Right atrium auricular region (tissue), 2 donors: ENCODE measurements around the gene POU6F2. TPM values are rescaled to one million over a fixed set of nuclear protein-coding genes. Genes with fewer than 3 reads are reported as not detected.
A peak's percentile ranks its signal among the peaks of the same experiment; 100 is the strongest.

ENCODE experiments used
- DNase-seq: peaks from one replicate; pipeline ENCODE4 v3.0.0-alpha.2; 2019; ENCODE audit warnings: low spot score
- H3K27ac ChIP-seq, 2 donors: fragments of 200-600 bp; sonication (generic); 1 replicate in 1 of 2; 2 replicates in 1 of 2; pipeline ENCODE4 v1.5.1; 2016 to 2019
- H3K27me3 ChIP-seq, 2 donors: fragments of 200-600 bp; sonication (generic); one replicate each; pipeline versions ENCODE4 v1.5.1 to v1.6.0; 2017 to 2019
- H3K36me3 ChIP-seq: fragments of 200-600 bp; sonication (generic); one replicate; pipeline ENCODE4 v1.5.1; 2016
- H3K4me1 ChIP-seq, 2 donors: fragments of 200-600 bp; sonication (generic); one replicate each; pipeline versions ENCODE4 v1.5.1 to v1.6.0; 2017 to 2019
- H3K4me3 ChIP-seq, 2 donors: fragments of 200-600 bp; sonication (generic); 1 replicate in 1 of 2; 2 replicates in 1 of 2; pipeline ENCODE4 v1.5.1; 2017 to 2019; ENCODE audit warnings: mild to moderate bottlenecking in 1 of 2, moderate library complexity in 1 of 2
- H3K9me3 ChIP-seq, 2 donors: fragments of 200-600 bp; sonication (generic); one replicate each; pipeline ENCODE4 v1.5.1; 2019
- total RNA-seq, 2 donors: library from RNA; depleted of rRNA; stranded (reverse); fragments of >200 nt; gene quantifications; one replicate each; pipeline ENCODE4 v1.1.0, GENCODE V29; 2016
- TF ChIP-seq, protein P1 (sequence below), 2 donors: fragments of 200-600 bp; sonication (generic); IDR thresholded peaks; one replicate each; pipeline ENCODE4 v1.5.1; 2019; ENCODE audit warnings: antibody characterized with exemption in 2 of 2

POU6F2 gene
- total RNA-seq, 2 donors from 2014 or later, result 0.85 to 1.5 TPM

DNA sequence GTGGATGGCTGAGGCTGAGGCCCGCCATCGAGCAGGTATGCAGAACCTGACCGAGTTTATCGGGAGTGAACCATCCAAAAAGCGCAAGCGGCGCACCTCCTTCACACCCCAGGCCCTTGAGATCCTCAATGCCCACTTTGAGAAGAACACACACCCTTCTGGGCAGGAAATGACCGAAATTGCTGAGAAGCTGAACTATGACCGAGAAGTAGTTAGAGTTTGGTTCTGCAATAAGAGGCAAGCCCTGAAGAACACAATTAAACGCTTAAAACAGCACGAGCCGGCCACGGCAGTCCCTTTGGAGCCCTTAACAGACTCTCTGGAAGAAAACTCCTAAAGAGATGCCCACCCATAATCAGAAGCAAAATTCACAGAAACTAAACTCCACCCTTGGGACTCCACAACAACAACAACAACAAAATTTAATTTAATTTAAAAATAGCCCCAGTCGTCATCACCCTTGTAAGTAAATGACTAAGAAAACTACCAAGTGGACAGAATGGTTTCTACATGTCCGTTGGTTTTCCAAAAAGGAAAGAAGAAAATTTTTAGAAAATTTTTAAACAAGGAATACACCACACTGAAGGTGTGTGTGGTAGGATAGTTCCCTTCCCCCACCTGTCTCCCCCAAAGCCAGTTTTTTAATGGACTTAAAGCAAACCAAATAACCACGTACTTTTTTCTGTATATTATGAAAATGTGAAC lies 486.8 kb downstream of the POU6F2 start:
- Histone ChIP-seq H3K9me3 (no peaks in the 10 kb centered on the region), H3K36me3 (no peaks in the 10 kb centered on the region), H3K4me3 (no peak overlapping the region), H3K27ac (no peak overlapping the region), H3K27me3 (no peaks in the 10 kb centered on the region), H3K4me1 (no peaks in the 10 kb centered on the region)
- TF ChIP-seq, protein P1, sequence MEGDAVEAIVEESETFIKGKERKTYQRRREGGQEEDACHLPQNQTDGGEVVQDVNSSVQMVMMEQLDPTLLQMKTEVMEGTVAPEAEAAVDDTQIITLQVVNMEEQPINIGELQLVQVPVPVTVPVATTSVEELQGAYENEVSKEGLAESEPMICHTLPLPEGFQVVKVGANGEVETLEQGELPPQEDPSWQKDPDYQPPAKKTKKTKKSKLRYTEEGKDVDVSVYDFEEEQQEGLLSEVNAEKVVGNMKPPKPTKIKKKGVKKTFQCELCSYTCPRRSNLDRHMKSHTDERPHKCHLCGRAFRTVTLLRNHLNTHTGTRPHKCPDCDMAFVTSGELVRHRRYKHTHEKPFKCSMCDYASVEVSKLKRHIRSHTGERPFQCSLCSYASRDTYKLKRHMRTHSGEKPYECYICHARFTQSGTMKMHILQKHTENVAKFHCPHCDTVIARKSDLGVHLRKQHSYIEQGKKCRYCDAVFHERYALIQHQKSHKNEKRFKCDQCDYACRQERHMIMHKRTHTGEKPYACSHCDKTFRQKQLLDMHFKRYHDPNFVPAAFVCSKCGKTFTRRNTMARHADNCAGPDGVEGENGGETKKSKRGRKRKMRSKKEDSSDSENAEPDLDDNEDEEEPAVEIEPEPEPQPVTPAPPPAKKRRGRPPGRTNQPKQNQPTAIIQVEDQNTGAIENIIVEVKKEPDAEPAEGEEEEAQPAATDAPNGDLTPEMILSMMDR (IDR thresholded peaks at IDR 0.05), result no peak
- no peak for DNase-seq

DNA sequence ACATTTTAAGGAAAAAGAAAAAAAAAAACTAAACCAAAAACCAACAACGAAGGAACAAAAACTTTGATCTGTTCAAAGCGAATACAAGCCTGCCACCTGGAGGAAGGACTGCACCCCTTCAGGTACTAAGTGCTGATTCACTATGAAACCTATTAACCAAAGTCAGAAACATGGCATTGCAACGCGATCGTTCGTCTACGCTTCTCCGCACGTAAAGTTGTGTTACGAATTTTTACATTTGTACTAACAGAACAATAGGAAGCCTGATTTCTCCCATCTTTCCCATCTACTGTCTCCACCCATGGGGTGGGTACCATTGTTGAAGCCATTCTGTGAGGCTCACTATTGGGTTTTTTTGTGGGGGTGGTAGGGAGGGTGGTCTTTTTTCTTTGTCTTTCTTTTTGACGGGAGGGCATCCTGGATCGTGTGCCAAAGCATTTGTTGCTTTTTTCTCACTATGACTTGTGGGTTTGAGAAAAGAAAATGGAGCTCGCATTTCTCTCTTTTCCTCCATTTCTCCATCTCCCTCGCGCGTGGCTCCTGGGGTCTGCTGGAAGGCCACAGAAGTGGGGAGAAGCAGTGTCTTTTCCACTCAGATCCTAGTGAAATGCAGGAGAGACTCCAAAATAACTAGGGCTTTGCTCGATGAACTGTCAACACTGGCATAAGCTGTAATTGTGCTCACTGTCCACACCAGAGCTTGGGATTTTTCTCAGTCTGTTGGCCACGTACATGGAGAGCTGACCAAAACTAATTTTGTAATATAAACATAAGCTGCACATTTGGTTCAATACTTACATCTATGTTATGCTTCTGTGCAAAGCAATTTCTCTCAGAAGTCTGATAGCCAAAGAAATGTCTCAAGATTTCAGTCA lies 487.6 kb downstream of the POU6F2 start:
- no peak for DNase-seq
- Histone ChIP-seq H3K27me3 (no peaks in the 10 kb centered on the region), H3K4me3 (no peak overlapping the region), H3K4me1 (no peaks in the 10 kb centered on the region), H3K36me3 (no peaks in the 10 kb centered on the region), H3K27ac (no peak overlapping the region), H3K9me3 (no peaks in the 10 kb centered on the region)
- TF ChIP-seq, protein P1 (IDR thresholded peaks at IDR 0.05), result peak; percentile 57 to 78

DNA sequence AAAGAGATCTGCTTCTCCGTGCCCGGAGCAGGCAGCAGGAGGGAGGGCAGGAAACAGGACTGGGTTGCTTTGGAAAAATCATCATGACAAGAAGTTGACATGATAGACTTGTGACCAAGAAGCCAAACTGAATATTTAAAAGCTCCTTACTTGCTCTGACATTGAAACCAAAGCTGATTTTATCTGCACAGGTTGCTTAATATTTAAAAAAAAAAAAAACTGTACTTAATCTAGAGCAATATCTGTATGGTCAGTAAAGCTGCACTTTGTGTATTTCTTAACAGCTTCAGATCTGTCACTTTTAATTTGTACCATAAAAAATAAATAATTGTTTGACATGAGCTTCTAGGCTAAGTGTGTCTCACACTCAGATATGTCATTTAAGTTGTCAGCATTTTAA lies 490.6 kb downstream of the POU6F2 start:
- TF ChIP-seq, protein P1 (IDR thresholded peaks at IDR 0.05), result no peak
- H3K27me3 ChIP-seq, result no peaks in the 10 kb centered on the region
- no peaks in the 10 kb centered on the region for H3K9me3 ChIP-seq
- no peaks in the 10 kb centered on the region for H3K36me3 ChIP-seq
- H3K4me3 ChIP-seq, result no peak overlapping the region
- no peaks in the 10 kb centered on the region for H3K4me1 ChIP-seq
- DNase-seq, result no peak
- H3K27ac ChIP-seq, result no peak overlapping the region

DNA sequence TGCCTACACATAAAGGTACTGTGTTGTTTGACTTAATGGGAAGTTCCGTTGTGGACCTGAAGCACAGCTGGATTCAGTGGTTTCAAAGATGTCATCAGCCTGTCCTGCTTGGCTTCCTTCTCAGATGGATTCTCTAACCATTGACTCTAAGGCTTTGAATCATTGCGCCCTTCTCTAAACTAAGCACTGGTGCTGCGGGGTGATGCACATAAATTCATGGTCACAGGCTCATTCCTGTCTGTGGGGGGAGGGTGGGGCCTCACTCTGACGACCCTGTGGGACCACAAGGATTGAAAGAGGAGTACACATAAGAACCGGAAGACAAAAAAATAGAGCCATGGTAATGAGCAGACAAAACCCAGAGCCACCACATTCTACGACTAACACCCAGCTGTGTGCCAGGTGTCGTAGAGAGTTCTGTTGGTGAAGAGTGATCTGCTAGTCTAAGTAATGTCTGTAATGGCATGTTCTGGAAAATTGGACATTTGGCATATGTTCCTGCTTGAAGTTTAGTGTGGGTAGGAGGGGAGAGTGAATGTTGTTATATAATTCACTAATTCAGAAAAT lies 491.2 kb downstream of the POU6F2 start:
- Histone ChIP-seq H3K27ac (no peak overlapping the region), H3K4me1 (no peaks in the 10 kb centered on the region), H3K27me3 (no peaks in the 10 kb centered on the region), H3K36me3 (no peaks in the 10 kb centered on the region), H3K4me3 (no peak overlapping the region), H3K9me3 (no peaks in the 10 kb centered on the region)
- TF ChIP-seq, protein P1 (IDR thresholded peaks at IDR 0.05), result no peak
- no peak for DNase-seq

DNA sequence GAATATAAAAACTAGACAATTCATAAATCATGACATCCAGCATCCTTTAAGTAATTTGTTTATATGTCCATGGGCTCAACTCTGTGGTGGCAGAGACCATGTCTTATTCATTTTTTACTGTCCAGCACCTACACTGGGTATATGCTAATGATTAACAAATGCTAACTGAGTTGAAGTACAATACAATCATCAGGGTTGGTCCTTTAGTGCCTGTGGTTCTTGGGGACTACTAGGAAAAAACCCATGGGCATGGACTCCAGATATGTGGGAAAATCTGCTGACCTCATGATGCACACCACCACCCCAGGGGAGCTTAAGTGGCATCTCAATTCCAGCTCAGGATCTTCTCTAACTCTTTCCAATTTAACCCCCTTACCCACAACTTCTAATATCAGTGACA lies 503.2 kb downstream of the POU6F2 start:
- TF ChIP-seq, protein P1 (IDR thresholded peaks at IDR 0.05), result no peak
- Histone ChIP-seq H3K27me3 (no peaks in the 10 kb centered on the region), H3K9me3 (no peaks in the 10 kb centered on the region), H3K36me3 (no peaks in the 10 kb centered on the region), H3K4me1 (no peaks in the 10 kb centered on the region), H3K4me3 (no peak overlapping the region), H3K27ac (no peak overlapping the region)
- DNase-seq, result no peak
